ENCODE results near the gene EXOSC1.
"Not testable (repeated sequence)": the region's sequence is repeated elsewhere in the genome, so short reads cannot be mapped to it uniquely, and the experiment has no call there.

The EXOSC1 gene

GRCh38 chr10:97483506-97483905, 37.7 kb upstream of the EXOSC1 start:
- no peak overlapping the region for H3K27ac ChIP-seq
- no peak for TF ChIP-seq ZFX (IDR thresholded peaks at IDR 0.05)

- H3K27ac ChIP-seq: no peak overlapping the region
- no peak for TF ChIP-seq CTCF (conservative IDR thresholded peaks at IDR 0.05)
- TF ChIP-seq ZFX (IDR thresholded peaks at IDR 0.05): no peak
Measured at GRCh38 chr10:97482381-97482780, 36.6 kb upstream of the EXOSC1 start.

- TF ChIP-seq ZFX (IDR thresholded peaks at IDR 0.05) (no peak), CTCF (conservative IDR thresholded peaks at IDR 0.05) (no peak)
- H3K27ac ChIP-seq: no peak overlapping the region
Measured at GRCh38 chr10:97481071-97481470, 35.3 kb upstream of the EXOSC1 start.

- no peak overlapping the region for H3K27ac ChIP-seq
- TF ChIP-seq CTCF (conservative IDR thresholded peaks at IDR 0.05) (no peak), ZFX (IDR thresholded peaks at IDR 0.05) (no peak)
Measured at GRCh38 chr10:97479939-97480338, 34.1 kb upstream of the EXOSC1 start.

- H3K27ac ChIP-seq: not testable (repeated sequence)
Measured at GRCh38 chr10:97479410-97479809, 33.6 kb upstream of the EXOSC1 start.

GRCh38 chr10:97475936-97476594, 30.3 kb upstream of the EXOSC1 start:
- no peak overlapping the region for H3K27ac ChIP-seq
- TF ChIP-seq CTCF (conservative IDR thresholded peaks at IDR 0.05) (no peak), ZFX (IDR thresholded peaks at IDR 0.05) (no peak)

GRCh38 chr10:97474918-97475317, 29.1 kb upstream of the EXOSC1 start:
- H3K27ac ChIP-seq: no peak overlapping the region
- TF ChIP-seq ZFX (IDR thresholded peaks at IDR 0.05) (no peak), CTCF (conservative IDR thresholded peaks at IDR 0.05) (no peak)

GRCh38 chr10:97468781-97469180, 23.0 kb upstream of the EXOSC1 start:
- H3K27ac ChIP-seq: not testable (repeated sequence)

- TF ChIP-seq ZFX (IDR thresholded peaks at IDR 0.05) (no peak), CTCF (conservative IDR thresholded peaks at IDR 0.05) (no peak)
- H3K27ac ChIP-seq: no peak overlapping the region
Measured at GRCh38 chr10:97468162-97468561, 22.4 kb upstream of the EXOSC1 start.

Data from C4-2B (cell line).